ENCODE measurements around the gene OLFM2.
"Not testable (repeated sequence)": the region's sequence is repeated elsewhere in the genome, so short reads cannot be mapped to it uniquely, and the experiment has no call there.

Gene OLFM2

GRCh38 chr19:9849791-9850190, 86.5 kb downstream of the OLFM2 start:
- peaks cover 26% of the 10 kb centered on the region for H3K36me3 ChIP-seq (ENCODE audit: control insufficient read depth, insufficient read depth, low read length)
- TF ChIP-seq, protein P1, sequence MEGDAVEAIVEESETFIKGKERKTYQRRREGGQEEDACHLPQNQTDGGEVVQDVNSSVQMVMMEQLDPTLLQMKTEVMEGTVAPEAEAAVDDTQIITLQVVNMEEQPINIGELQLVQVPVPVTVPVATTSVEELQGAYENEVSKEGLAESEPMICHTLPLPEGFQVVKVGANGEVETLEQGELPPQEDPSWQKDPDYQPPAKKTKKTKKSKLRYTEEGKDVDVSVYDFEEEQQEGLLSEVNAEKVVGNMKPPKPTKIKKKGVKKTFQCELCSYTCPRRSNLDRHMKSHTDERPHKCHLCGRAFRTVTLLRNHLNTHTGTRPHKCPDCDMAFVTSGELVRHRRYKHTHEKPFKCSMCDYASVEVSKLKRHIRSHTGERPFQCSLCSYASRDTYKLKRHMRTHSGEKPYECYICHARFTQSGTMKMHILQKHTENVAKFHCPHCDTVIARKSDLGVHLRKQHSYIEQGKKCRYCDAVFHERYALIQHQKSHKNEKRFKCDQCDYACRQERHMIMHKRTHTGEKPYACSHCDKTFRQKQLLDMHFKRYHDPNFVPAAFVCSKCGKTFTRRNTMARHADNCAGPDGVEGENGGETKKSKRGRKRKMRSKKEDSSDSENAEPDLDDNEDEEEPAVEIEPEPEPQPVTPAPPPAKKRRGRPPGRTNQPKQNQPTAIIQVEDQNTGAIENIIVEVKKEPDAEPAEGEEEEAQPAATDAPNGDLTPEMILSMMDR (IDR thresholded peaks at IDR 0.05; ENCODE audit: insufficient read depth, low read length, poor library complexity, severe bottlenecking), result no peak
- no peaks in the 10 kb centered on the region for H3K27me3 ChIP-seq (replicated peaks; ENCODE audit: control insufficient read depth, insufficient read depth, low read length)

DNA sequence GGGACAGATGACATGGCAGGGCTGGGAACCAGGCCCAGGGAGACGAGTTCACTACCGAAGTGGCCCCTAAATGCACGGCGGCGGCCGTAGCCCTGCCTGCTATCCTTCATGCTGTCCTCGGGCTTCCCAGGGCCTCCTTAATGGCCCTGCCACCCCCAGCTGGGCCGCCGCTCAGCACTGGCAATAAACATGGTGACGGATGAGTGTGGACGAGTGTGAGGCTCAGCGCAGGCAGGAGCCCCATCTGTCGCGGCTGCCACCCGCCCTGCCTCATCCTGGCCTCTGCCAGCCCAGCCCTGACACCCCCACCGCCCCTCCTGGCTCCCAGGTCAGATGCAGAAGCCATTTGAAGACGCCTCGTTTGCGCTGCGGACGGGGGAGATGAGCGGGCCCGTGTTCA, 87.6 kb downstream of the OLFM2 start:
- no peak for DNase-seq (ENCODE audit: extremely low read depth, insufficient read length)
- H3K27me3 ChIP-seq (replicated peaks; ENCODE audit: control insufficient read depth, insufficient read depth, low read length), result no peaks in the 10 kb centered on the region
- TF ChIP-seq, protein P1 (IDR thresholded peaks at IDR 0.05; ENCODE audit: insufficient read depth, low read length, poor library complexity, severe bottlenecking), result no peak
- H3K4me3 ChIP-seq (replicated peaks; ENCODE audit: low read depth, low read length), result no peak overlapping the region
- peaks cover 35% of the 10 kb centered on the region for H3K36me3 ChIP-seq (ENCODE audit: control insufficient read depth, insufficient read depth, low read length)

More at GRCh38 chr19:9849791-9850190, 86.5 kb downstream of the OLFM2 start:
- no peak overlapping the region for H3K4me3 ChIP-seq (replicated peaks; ENCODE audit: low read depth, low read length)
- DNase-seq (ENCODE audit: extremely low read depth, insufficient read length), result no peak

DNA sequence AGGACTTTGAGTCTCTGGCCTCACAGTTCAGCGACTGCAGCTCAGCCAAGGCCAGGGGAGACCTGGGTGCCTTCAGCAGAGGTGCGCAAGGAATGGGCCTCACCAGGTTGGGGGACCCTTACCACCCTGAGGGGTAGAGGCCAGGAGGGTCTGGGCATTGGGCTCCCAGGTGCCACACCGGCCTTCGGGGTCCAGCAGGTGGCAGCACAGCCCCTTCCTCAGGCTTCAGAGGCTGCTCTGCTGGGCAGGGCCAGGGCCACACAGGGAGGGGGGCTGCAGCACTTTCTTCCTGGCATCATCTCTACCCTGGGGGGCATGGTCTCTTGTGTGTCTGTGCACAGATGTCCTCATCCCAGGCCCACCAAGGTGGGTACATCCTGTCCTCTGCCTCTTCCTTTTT, 88.3 kb downstream of the OLFM2 start:
- H3K4me3 ChIP-seq (replicated peaks; ENCODE audit: low read depth, low read length), result no peak overlapping the region
- DNase-seq (ENCODE audit: extremely low read depth, insufficient read length), result no peak
- TF ChIP-seq, protein P1 (IDR thresholded peaks at IDR 0.05; ENCODE audit: insufficient read depth, low read length, poor library complexity, severe bottlenecking), result peak; percentile 52
- peaks cover 37% of the 10 kb centered on the region for H3K36me3 ChIP-seq (ENCODE audit: control insufficient read depth, insufficient read depth, low read length)
- H3K27me3 ChIP-seq (replicated peaks; ENCODE audit: control insufficient read depth, insufficient read depth, low read length), result no peaks in the 10 kb centered on the region

- TF ChIP-seq, protein P1 (IDR thresholded peaks at IDR 0.05; ENCODE audit: insufficient read depth, low read length, poor library complexity, severe bottlenecking), result peak; percentile 46
- Histone ChIP-seq H3K36me3 (ENCODE audit: control insufficient read depth, insufficient read depth, low read length) (peaks cover 45% of the 10 kb centered on the region), H3K27me3 (replicated peaks; ENCODE audit: control insufficient read depth, insufficient read depth, low read length) (no peaks in the 10 kb centered on the region), H3K4me3 (replicated peaks; ENCODE audit: low read depth, low read length) (no peak overlapping the region)
- DNase-seq (ENCODE audit: extremely low read depth, insufficient read length), result no peak
Observed at GRCh38 chr19:9847087-9847671, 89.1 kb downstream of the OLFM2 start.

DNA sequence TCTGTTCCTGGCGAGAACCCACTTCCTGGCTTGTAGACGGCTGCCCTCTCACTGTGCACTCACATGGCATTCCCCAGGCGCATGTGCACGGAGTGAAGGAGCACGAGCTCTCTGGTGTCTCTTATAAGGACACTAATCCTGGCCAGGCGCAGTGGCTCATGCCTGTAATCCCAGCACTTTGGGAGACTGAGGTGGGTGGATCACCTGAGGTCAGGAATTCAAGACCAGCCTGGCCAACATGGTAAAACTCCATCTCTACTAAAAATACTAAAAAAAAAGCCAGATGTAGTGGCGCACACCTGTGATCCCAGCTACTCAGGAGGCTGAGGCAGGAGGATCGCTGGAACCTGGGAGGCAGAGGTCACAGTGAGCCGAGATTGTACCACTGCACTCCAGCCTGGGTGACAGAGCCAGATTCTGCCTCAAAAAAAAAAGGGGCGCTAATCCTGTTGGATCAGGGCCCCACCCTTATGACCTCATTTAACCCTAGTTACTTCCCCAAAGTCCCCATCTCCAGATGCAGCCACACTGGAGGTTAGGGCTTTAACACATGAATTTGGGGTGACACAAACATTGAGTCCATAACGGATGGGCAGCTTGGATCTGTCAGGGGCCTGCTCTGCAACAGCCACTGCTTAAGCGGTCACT, 92.6 kb downstream of the OLFM2 start:
- not testable (repeated sequence) for H3K27me3 ChIP-seq (replicated peaks; ENCODE audit: control insufficient read depth, insufficient read depth, low read length); H3K4me3 ChIP-seq (replicated peaks; ENCODE audit: low read depth, low read length); DNase-seq (ENCODE audit: extremely low read depth, insufficient read length)
- H3K36me3 ChIP-seq (ENCODE audit: control insufficient read depth, insufficient read depth, low read length), result peaks cover 59% of the 10 kb centered on the region

- no peak for DNase-seq (ENCODE audit: extremely low read depth, insufficient read length)
- no peaks in the 10 kb centered on the region for H3K27me3 ChIP-seq (replicated peaks; ENCODE audit: control insufficient read depth, insufficient read depth, low read length)
- TF ChIP-seq, protein P1 (IDR thresholded peaks at IDR 0.05; ENCODE audit: insufficient read depth, low read length, poor library complexity, severe bottlenecking), result no peak
- H3K36me3 ChIP-seq (ENCODE audit: control insufficient read depth, insufficient read depth, low read length), result peaks cover 59% of the 10 kb centered on the region
- no peak overlapping the region for H3K4me3 ChIP-seq (replicated peaks; ENCODE audit: low read depth, low read length)
Observed at GRCh38 chr19:9842834-9843625, 93.3 kb downstream of the OLFM2 start.

Data from GM06990 (cell line).